ELF-1 (cell line): ENCODE data around the gene NBPF10.
"Not testable (repeated sequence)": the region's sequence is repeated elsewhere in the genome, so short reads cannot be mapped to it uniquely, and the experiment has no call there.

Source experiments
- DNase-seq: peaks from one replicate; pipeline ENCODE4 v3.0.0-alpha.2; 2016; ENCODE audit warnings: low read depth, low spot score

Gene NBPF10

GRCh38 chr1:146144465-146144864 is at the start of gene NBPF10:
Gene NBPF10 (minus strand): TSS chr1:146144804. CDS start chr1:146144769, 35 bp downstream.
- DNase-seq = not testable (repeated sequence)

DNA sequence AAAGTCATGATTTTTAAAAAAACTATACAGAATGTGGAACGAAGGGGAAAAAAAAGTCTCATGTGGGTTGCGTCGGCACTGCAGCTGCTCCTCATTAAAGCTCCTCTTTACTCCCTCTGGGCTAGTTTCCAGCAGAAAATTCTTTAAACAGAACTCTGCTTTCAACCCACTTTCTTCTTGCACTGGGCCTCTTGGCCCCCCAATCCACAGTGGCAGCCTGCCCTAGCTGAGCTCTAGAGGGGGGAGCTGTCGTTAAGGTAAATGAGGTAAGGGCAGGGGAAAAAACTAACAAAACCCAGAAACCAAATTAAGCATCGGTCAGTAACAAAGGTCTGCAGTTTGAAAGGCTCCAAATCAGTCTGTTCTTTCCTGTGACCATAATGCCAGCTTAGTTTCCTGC is 29.9 kb upstream of the NBPF10 start:
- DNase-seq = not testable (repeated sequence)

- not testable (repeated sequence) for DNase-seq
Measured at GRCh38 chr1:146167740-146168139, 23.1 kb upstream of the NBPF10 start.

GRCh38 chr1:146167273-146167672 is 22.7 kb upstream of the NBPF10 start:
- not testable (repeated sequence) for DNase-seq
